Breast epithelium (tissue), 4 donors: ENCODE data around the gene UTS2R. TPM values are rescaled to one million over a fixed set of nuclear protein-coding genes. Genes with fewer than 3 reads are reported as not detected.

ENCODE experiments used
- DNase-seq, 2 donors: peaks; one replicate each; pipeline ENCODE4 v3.0.0-alpha.2; 2019; ENCODE audit warnings: low spot score in 2 of 2
- H3K27ac ChIP-seq, 2 donors: fragments of 200-600 bp; sonication (generic) in 1 of 2; one replicate each; pipeline ENCODE4 v1.5.1; 2016 to 2019; ENCODE audit warnings: mild to moderate bottlenecking in 1 of 2
- H3K27me3 ChIP-seq, 2 donors: fragments of 200-600 bp; sonication (generic) in 1 of 2; one replicate each; pipeline versions ENCODE4 v1.5.1 to v1.6.0; 2017 to 2019; ENCODE audit warnings: control low read depth in 1 of 2, mild to moderate bottlenecking in 1 of 2
- H3K36me3 ChIP-seq: fragments of 200-600 bp; one replicate; pipeline ENCODE4 v1.5.1; 2019
- H3K4me1 ChIP-seq, 2 donors: fragments of 200-600 bp; sonication (generic); one replicate each; pipeline ENCODE4 v1.5.1; 2016 to 2019; ENCODE audit warnings: control low read depth in 1 of 2
- H3K4me3 ChIP-seq, 3 donors: fragments of 200-600 bp; sonication (generic); 1 replicate in 2 of 3; 2 replicates in 1 of 3; pipeline ENCODE4 v1.5.1; 2016 to 2019; ENCODE audit warnings: mild to moderate bottlenecking in 3 of 3, moderate library complexity in 2 of 3
- H3K9me3 ChIP-seq, 2 donors: fragments of 200-600 bp; sonication (generic) in 1 of 2; one replicate each; pipeline ENCODE4 v1.5.1; 2016 to 2019; ENCODE audit warnings: control low read depth in 1 of 2
- POLR2A ChIP-seq: fragments of 450-650 bp; IDR thresholded peaks from one replicate; pipeline ENCODE4 v1.6.1; 2016; ENCODE audit warnings: antibody characterized with exemption, mild to moderate bottlenecking, moderate library complexity
- POLR2AphosphoS5 ChIP-seq, 3 donors: sonication (generic); formaldehyde crosslinking; IDR thresholded peaks; one replicate each; pipeline ENCODE4 v1.6.1; 2017; ENCODE audit warnings: antibody characterized with exemption in 3 of 3
- intact Hi-C: fragments of 100-400 bp; cut with DNase I; formaldehyde crosslinking; loops from one replicate; pipeline ENCODE4 v1.15.1; 2023; ENCODE audit warnings: low total_unique reads
- total RNA-seq, 3 donors: library from RNA; depleted of rRNA; stranded (reverse); fragments of >200 nt; gene quantifications; one replicate each; pipeline ENCODE4 v1.1.0, GENCODE V29; 2016
- TF ChIP-seq, protein P1 (sequence below), 3 donors: fragments of 450-650 bp; IDR thresholded peaks; one replicate each; pipeline ENCODE4 v1.5.1; 2016 to 2017; ENCODE audit warnings: antibody characterized with exemption in 3 of 3, mild to moderate bottlenecking in 3 of 3, moderate library complexity in 3 of 3

Gene UTS2R
- total RNA-seq, 3 donors from 2014 or later = 0.33 TPM; not detected in 2

- intact Hi-C loops = no loop called here
These were observed 22.7 kb upstream of the UTS2R start for GRCh38 chr17:82348866-82349265.

DNA sequence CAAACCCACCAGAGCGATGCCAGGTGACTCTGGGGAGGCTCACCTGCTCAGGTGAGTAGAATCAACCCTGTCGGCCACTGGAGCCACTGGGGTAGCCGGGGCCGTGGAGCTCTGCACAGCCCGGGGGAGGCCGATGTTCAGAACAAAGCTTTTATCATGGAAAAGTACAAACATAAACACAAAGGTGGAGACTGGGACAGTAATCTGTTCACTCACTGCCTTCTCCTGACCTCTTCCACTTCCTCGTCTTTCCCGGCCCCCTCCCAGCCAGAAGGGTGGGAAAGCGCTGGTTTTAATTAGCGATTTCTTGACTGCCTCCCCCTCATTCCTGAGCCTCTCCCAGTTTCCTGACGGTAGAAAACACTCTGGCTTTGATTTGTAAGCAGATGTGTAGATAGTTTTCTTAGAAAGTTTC lies 22.3 kb upstream of the UTS2R start:
- Histone ChIP-seq H3K27me3 (no peaks in the 10 kb centered on the region), H3K4me1 (peaks cover 0 to 4% of the 10 kb centered on the region in 2 donors), H3K4me3 (peak overlapping the region in 1 of 3 donors; percentile 34), H3K27ac (peak overlapping the region in 1 of 2 donors; percentile 62), H3K36me3 (no peaks in the 10 kb centered on the region), H3K9me3 (no peaks in the 10 kb centered on the region)
- no peak for DNase-seq
- TF ChIP-seq POLR2A (no peak), POLR2AphosphoS5 (IDR thresholded peaks at IDR 0.05) (no peak)
- TF ChIP-seq, protein P1, sequence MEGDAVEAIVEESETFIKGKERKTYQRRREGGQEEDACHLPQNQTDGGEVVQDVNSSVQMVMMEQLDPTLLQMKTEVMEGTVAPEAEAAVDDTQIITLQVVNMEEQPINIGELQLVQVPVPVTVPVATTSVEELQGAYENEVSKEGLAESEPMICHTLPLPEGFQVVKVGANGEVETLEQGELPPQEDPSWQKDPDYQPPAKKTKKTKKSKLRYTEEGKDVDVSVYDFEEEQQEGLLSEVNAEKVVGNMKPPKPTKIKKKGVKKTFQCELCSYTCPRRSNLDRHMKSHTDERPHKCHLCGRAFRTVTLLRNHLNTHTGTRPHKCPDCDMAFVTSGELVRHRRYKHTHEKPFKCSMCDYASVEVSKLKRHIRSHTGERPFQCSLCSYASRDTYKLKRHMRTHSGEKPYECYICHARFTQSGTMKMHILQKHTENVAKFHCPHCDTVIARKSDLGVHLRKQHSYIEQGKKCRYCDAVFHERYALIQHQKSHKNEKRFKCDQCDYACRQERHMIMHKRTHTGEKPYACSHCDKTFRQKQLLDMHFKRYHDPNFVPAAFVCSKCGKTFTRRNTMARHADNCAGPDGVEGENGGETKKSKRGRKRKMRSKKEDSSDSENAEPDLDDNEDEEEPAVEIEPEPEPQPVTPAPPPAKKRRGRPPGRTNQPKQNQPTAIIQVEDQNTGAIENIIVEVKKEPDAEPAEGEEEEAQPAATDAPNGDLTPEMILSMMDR (IDR thresholded peaks at IDR 0.05) = no peak
- intact Hi-C loops = no loop called here

More at GRCh38 chr17:82348866-82349265, 22.7 kb upstream of the UTS2R start:
- no peaks in the 10 kb centered on the region for H3K36me3 ChIP-seq
- no peaks in the 10 kb centered on the region for H3K27me3 ChIP-seq
- peak overlapping the region in 1 of 2 donors; percentile 62 for H3K27ac ChIP-seq
- DNase-seq = no peak
- H3K4me3 ChIP-seq = peak overlapping the region in 1 of 3 donors; percentile 34
- no peak for TF ChIP-seq POLR2A
- TF ChIP-seq, protein P1 (IDR thresholded peaks at IDR 0.05) = no peak
- TF ChIP-seq POLR2AphosphoS5 (IDR thresholded peaks at IDR 0.05) = no peak
- H3K4me1 ChIP-seq = peaks cover 0 to 4% of the 10 kb centered on the region in 2 donors
- H3K9me3 ChIP-seq = no peaks in the 10 kb centered on the region

GRCh38 chr17:82350182-82351030 lies 21.2 kb upstream of the UTS2R start:
- H3K36me3 ChIP-seq = no peaks in the 10 kb centered on the region
- H3K27ac ChIP-seq = peak overlapping the region in 1 of 2 donors; percentile 33
- no peak for TF ChIP-seq POLR2A
- TF ChIP-seq, protein P1 (IDR thresholded peaks at IDR 0.05) = no peak

GRCh38 chr17:82351254-82351712 lies 20.3 kb upstream of the UTS2R start:
- Histone ChIP-seq H3K27me3 (no peaks in the 10 kb centered on the region), H3K9me3 (no peaks in the 10 kb centered on the region), H3K27ac (peak overlapping the region in 1 of 2 donors; percentile 33), H3K4me3 (no peak overlapping the region), H3K36me3 (no peaks in the 10 kb centered on the region), H3K4me1 (peaks cover 0 to 7% of the 10 kb centered on the region in 2 donors)
- intact Hi-C loops = loop anchor here (10.0 kb wide), 1 partner anchor 64 kb away; the partner anchor contains the start of genes HEXD and OGFOD3
- DNase-seq = no peak
- TF ChIP-seq POLR2A (no peak), POLR2AphosphoS5 (IDR thresholded peaks at IDR 0.05) (no peak)
- TF ChIP-seq, protein P1 (IDR thresholded peaks at IDR 0.05) = no peak

More at GRCh38 chr17:82350182-82351030, 21.2 kb upstream of the UTS2R start:
- intact Hi-C loops = loop anchor here (10.0 kb wide), 1 partner anchor 64 kb away; the partner anchor contains the start of genes HEXD and OGFOD3
- H3K9me3 ChIP-seq = no peaks in the 10 kb centered on the region
- DNase-seq = no peak
- peaks cover 0 to 4% of the 10 kb centered on the region in 2 donors for H3K4me1 ChIP-seq
- H3K27me3 ChIP-seq = no peaks in the 10 kb centered on the region
- H3K4me3 ChIP-seq = no peak overlapping the region
